Osteocyte (in vitro differentiated cells): ENCODE data around the gene IL3. TPM values are rescaled to one million over a fixed set of nuclear protein-coding genes. Genes with fewer than 3 reads are reported as not detected.

Experiments
- DNase-seq: peaks from one replicate; pipeline ENCODE4 v3.0.0; 2021; ENCODE audit warnings: mixed read lengths; ENCODE audit not compliant: unreplicated experiment; ENCODE audit errors: extremely low spot score
- H3K27ac Mint-ChIP-seq: one replicate; pipeline ENCODE4 v1.8.0; 2021; ENCODE audit warnings: mild to moderate bottlenecking, mixed read lengths; ENCODE audit not compliant: unreplicated experiment
- H3K27me3 Mint-ChIP-seq: one replicate; pipeline ENCODE4 v1.8.0; 2021; ENCODE audit warnings: mixed read lengths; ENCODE audit not compliant: unreplicated experiment
- H3K36me3 Mint-ChIP-seq: one replicate; pipeline ENCODE4 v1.8.0; 2021; ENCODE audit warnings: mixed read lengths; ENCODE audit not compliant: unreplicated experiment
- H3K4me1 Mint-ChIP-seq: one replicate; pipeline ENCODE4 v1.8.0; 2021; ENCODE audit warnings: mixed read lengths; ENCODE audit not compliant: unreplicated experiment
- H3K4me3 Mint-ChIP-seq: one replicate; pipeline ENCODE4 v1.8.0; 2021; ENCODE audit warnings: mild to moderate bottlenecking, moderate library complexity, mixed read lengths; ENCODE audit not compliant: unreplicated experiment
- H3K9me3 Mint-ChIP-seq: one replicate; pipeline ENCODE4 v1.8.0; 2021; ENCODE audit warnings: mixed read lengths; ENCODE audit not compliant: unreplicated experiment
- total RNA-seq: library from RNA; stranded (reverse); gene quantifications from 2 replicates; pipeline ENCODE4 v1.2.1, GENCODE V29; 2021
- TF ChIP-seq, protein P1 (sequence below): fragments of 200-600 bp; sonication (generic); IDR thresholded peaks from 2 replicates; pipeline ENCODE4 v1.5.0; 2021; ENCODE audit warnings: antibody characterized with exemption, mild to moderate bottlenecking, moderate library complexity

IL3 gene
- total RNA-seq, 1 donor from 2014 or later: not detected

- no peak overlapping the region for H3K27ac Mint-ChIP-seq
- TF ChIP-seq, protein P1, sequence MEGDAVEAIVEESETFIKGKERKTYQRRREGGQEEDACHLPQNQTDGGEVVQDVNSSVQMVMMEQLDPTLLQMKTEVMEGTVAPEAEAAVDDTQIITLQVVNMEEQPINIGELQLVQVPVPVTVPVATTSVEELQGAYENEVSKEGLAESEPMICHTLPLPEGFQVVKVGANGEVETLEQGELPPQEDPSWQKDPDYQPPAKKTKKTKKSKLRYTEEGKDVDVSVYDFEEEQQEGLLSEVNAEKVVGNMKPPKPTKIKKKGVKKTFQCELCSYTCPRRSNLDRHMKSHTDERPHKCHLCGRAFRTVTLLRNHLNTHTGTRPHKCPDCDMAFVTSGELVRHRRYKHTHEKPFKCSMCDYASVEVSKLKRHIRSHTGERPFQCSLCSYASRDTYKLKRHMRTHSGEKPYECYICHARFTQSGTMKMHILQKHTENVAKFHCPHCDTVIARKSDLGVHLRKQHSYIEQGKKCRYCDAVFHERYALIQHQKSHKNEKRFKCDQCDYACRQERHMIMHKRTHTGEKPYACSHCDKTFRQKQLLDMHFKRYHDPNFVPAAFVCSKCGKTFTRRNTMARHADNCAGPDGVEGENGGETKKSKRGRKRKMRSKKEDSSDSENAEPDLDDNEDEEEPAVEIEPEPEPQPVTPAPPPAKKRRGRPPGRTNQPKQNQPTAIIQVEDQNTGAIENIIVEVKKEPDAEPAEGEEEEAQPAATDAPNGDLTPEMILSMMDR: no peak
- no peaks in the 10 kb centered on the region for H3K4me1 Mint-ChIP-seq
- no peaks in the 10 kb centered on the region for H3K36me3 Mint-ChIP-seq
- H3K9me3 Mint-ChIP-seq: no peaks in the 10 kb centered on the region
- DNase-seq: no peak
- peaks cover 73% of the 10 kb centered on the region for H3K27me3 Mint-ChIP-seq
- no peak overlapping the region for H3K4me3 Mint-ChIP-seq
Observed at GRCh38 chr5:132019337-132019736, 41.1 kb upstream of the IL3 start.

DNA sequence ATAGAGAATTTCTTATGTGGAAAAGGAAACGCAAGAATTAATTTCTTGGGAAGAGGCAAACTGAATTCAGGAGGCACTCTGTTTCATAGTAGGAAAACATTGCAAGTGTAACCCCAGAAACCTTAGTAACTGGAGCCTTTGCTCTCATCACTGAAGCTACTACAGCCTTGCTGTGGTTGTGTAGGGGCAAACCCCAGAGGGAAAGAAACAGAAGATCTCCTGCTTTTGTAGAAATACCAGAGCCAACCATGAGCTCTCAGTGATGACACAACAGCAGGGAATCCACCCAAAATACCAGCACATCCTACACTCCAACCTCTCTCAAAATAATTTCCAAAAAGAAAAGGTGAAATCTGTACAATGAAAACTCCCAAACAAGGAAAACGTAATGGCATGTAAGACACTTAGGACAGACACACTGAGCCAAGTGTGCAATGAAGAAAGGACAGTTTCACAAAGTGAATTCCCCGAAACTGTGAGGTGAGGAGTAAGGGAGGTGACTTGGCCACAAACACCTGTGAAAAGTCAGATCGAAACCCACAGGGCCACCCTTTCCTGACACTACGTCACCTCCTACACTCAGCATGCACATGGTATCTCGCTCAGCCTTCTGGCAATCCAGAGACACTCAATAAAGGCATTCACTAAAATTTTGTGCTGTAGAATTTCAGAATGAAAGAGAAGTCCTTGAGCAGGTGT is 40.4 kb upstream of the IL3 start:
- H3K4me1 Mint-ChIP-seq: no peaks in the 10 kb centered on the region

GRCh38 chr5:132020568-132021339 is 39.7 kb upstream of the IL3 start:
- no peaks in the 10 kb centered on the region for H3K4me1 Mint-ChIP-seq
- no peaks in the 10 kb centered on the region for H3K36me3 Mint-ChIP-seq
- TF ChIP-seq, protein P1: no peak
- no peak for DNase-seq
- H3K27ac Mint-ChIP-seq: no peak overlapping the region
- H3K27me3 Mint-ChIP-seq: peaks cover 69% of the 10 kb centered on the region
- H3K4me3 Mint-ChIP-seq: no peak overlapping the region
- H3K9me3 Mint-ChIP-seq: no peaks in the 10 kb centered on the region

More for the DNA sequence above, 40.4 kb upstream of the IL3 start:
- no peak overlapping the region for H3K27ac Mint-ChIP-seq
- DNase-seq: no peak
- peaks cover 72% of the 10 kb centered on the region for H3K27me3 Mint-ChIP-seq
- TF ChIP-seq, protein P1: no peak
- no peaks in the 10 kb centered on the region for H3K36me3 Mint-ChIP-seq
- H3K9me3 Mint-ChIP-seq: no peaks in the 10 kb centered on the region
- H3K4me3 Mint-ChIP-seq: no peak overlapping the region

DNA sequence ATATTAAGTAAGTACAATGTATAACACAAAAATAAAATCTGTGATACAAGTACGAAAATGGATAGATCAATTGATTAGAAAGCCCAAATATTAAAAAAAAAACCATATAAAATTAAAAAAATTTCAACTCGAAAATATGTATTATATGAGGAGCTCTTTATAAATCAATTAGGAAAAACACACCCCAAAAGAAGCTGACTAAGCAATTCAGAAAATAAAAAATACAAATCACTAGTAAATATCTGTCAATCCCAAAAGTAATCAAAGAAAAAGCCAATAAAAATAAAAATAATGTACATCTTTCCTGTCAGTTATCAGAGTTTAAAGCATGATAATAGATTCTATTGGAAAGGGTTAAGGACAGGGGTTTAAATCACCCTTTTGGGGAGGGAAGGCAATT is 38.8 kb upstream of the IL3 start:
- Mint-ChIP-seq H3K4me1 (no peaks in the 10 kb centered on the region), H3K4me3 (no peak overlapping the region), H3K27me3 (peaks cover 61% of the 10 kb centered on the region), H3K36me3 (no peaks in the 10 kb centered on the region), H3K9me3 (no peaks in the 10 kb centered on the region), H3K27ac (no peak overlapping the region)
- TF ChIP-seq, protein P1: no peak
- no peak for DNase-seq

DNA sequence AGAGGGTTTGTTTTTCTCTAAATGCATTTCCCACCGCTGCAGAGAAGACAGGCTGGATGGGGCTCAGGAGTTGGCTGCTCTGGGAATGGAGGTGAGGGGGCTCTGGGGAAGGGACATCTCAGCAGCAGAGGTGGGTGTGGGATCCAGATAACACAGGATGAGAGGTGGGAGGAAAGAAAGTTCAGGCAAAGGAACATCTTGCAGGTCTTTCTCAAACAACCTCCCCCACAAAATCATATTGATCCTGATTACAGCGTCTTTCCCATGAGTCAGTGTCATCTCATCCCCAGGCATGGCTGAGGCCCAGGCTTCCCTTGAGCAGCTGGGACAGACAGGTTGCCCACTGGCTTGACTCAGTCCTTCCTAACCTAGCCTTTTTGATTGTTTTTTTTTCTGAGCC is 37.7 kb upstream of the IL3 start:
- no peak for DNase-seq
- no peak overlapping the region for H3K27ac Mint-ChIP-seq
- H3K9me3 Mint-ChIP-seq: no peaks in the 10 kb centered on the region
- TF ChIP-seq, protein P1: no peak
- peaks cover 51% of the 10 kb centered on the region for H3K27me3 Mint-ChIP-seq
- no peaks in the 10 kb centered on the region for H3K36me3 Mint-ChIP-seq
- H3K4me1 Mint-ChIP-seq: no peaks in the 10 kb centered on the region
- no peak overlapping the region for H3K4me3 Mint-ChIP-seq
